Neuronal stem cell (in vitro differentiated cells): ENCODE measurements around the gene TAF1B.
A peak's percentile ranks its signal among the peaks of the same experiment; 100 is the strongest.

Experiments
- DNase-seq: peaks from one replicate; pipeline ENCODE4 v3.0.0-alpha.2; 2013; ENCODE audit warnings: low spot score
- H2AFZ ChIP-seq: one replicate; pipeline ENCODE4 v1.6.1; 2013; ENCODE audit warnings: mild to moderate bottlenecking, low read length, inconsistent platforms
- H2AK5ac ChIP-seq: 2 replicates; pipeline ENCODE4 v1.6.1; 2013; ENCODE audit warnings: low read depth, mild to moderate bottlenecking, inconsistent platforms, low read length, moderate library complexity, mixed read lengths
- H2BK120ac ChIP-seq: 2 replicates; pipeline ENCODE4 v1.6.1; 2013; ENCODE audit warnings: low read depth, mild to moderate bottlenecking, inconsistent platforms, low read length, moderate library complexity, mixed read lengths
- H2BK12ac ChIP-seq: one replicate; pipeline ENCODE4 v1.6.1; 2013; ENCODE audit warnings: low read length, inconsistent platforms
- H2BK15ac ChIP-seq: 2 replicates; pipeline ENCODE4 v1.6.1; 2013; ENCODE audit warnings: mild to moderate bottlenecking, low read length, inconsistent platforms, mixed read lengths
- H2BK5ac ChIP-seq: one replicate; pipeline ENCODE4 v1.6.1; 2013; ENCODE audit warnings: inconsistent platforms, mild to moderate bottlenecking, low read length, moderate library complexity
- H3K14ac ChIP-seq: one replicate; pipeline ENCODE4 v1.6.1; 2013; ENCODE audit warnings: low read length, inconsistent platforms
- H3K18ac ChIP-seq: 2 replicates; pipeline ENCODE4 v1.6.1; 2013; ENCODE audit warnings: low read length, inconsistent platforms
- H3K23ac ChIP-seq: 2 replicates; pipeline ENCODE4 v1.6.1; 2013; ENCODE audit warnings: low read depth, mild to moderate bottlenecking, mixed read lengths, low read length, inconsistent platforms; ENCODE audit not compliant: poor library complexity
- H3K27ac ChIP-seq: replicated peaks from 3 replicates; pipeline ENCODE4 v1.5.1; 2013; ENCODE audit warnings: low read length, inconsistent platforms
- H3K27me3 ChIP-seq, 3 experiments: 2 replicates each; pipeline ENCODE4 v1.6.1; 2013; ENCODE audit warnings: low read length in 3 of 3, mild to moderate bottlenecking in 2 of 3, inconsistent platforms in 1 of 3, low read depth in 1 of 3, mixed read lengths in 1 of 3, moderate library complexity in 1 of 3; ENCODE audit not compliant: control insufficient read depth in 3 of 3, insufficient read depth in 3 of 3
- H3K36me3 ChIP-seq, 2 donors: replicated peaks in 1 of 2; 2 replicates each; pipeline ENCODE4 v1.6.1; 2013; ENCODE audit warnings: low read length in 2 of 2; ENCODE audit not compliant: control insufficient read depth in 2 of 2, insufficient read depth in 2 of 2
- H3K4ac ChIP-seq: 2 replicates; pipeline ENCODE4 v1.6.1; 2013; ENCODE audit warnings: inconsistent platforms, mild to moderate bottlenecking, low read length, moderate library complexity
- H3K4me1 ChIP-seq, 2 donors: 1 replicate in 1 of 2; 2 replicates in 1 of 2; pipeline ENCODE4 v1.6.1; 2013; ENCODE audit warnings: low read length in 2 of 2, low read depth in 1 of 2; ENCODE audit not compliant: control insufficient read depth in 2 of 2, insufficient read depth in 1 of 2
- H3K4me2 ChIP-seq: one replicate; pipeline ENCODE4 v1.6.1; 2013; ENCODE audit warnings: mild to moderate bottlenecking, low read length, inconsistent platforms; ENCODE audit not compliant: insufficient read depth, poor library complexity, severe bottlenecking
- H3K4me3 ChIP-seq, 2 donors: 2 replicates each; pipeline ENCODE4 v1.5.1; 2013; ENCODE audit warnings: low read length in 2 of 2, mild to moderate bottlenecking in 2 of 2, inconsistent platforms in 1 of 2, moderate library complexity in 1 of 2
- H3K79me1 ChIP-seq: one replicate; pipeline ENCODE4 v1.6.1; 2013; ENCODE audit warnings: low read depth, mild to moderate bottlenecking, inconsistent platforms, low read length, moderate library complexity
- H3K9ac ChIP-seq: one replicate; pipeline ENCODE4 v1.6.1; 2013; ENCODE audit warnings: mild to moderate bottlenecking, low read depth, low read length, inconsistent platforms; ENCODE audit not compliant: poor library complexity
- H3K9me3 ChIP-seq, 2 donors: replicated peaks in 1 of 2; 2 replicates each; pipeline versions ENCODE3 to v1.6.1; 2013; ENCODE audit warnings: low read length in 2 of 2, mild to moderate bottlenecking in 2 of 2, inconsistent platforms in 1 of 2, low read depth in 1 of 2, mixed read lengths in 1 of 2, moderate library complexity in 1 of 2; ENCODE audit not compliant: control insufficient read depth in 2 of 2, insufficient read depth in 1 of 2
- H4K8ac ChIP-seq: one replicate; pipeline ENCODE4 v1.6.1; 2013; ENCODE audit warnings: low read depth, mild to moderate bottlenecking, inconsistent platforms, low read length, moderate library complexity
- H4K91ac ChIP-seq: one replicate; pipeline ENCODE4 v1.6.1; 2013; ENCODE audit warnings: low read length, low read depth, mild to moderate bottlenecking, inconsistent platforms; ENCODE audit not compliant: poor library complexity
- WGBS, 2 donors: extraction: QIAGEN DNeasy Blood & Tissue Kit; methylation state at CpG; one replicate each; pipeline ENCODE4 v1.1.7; 2013; ENCODE audit warnings: missing lambda C conversion rate in 2 of 2, mixed read lengths in 1 of 2; ENCODE audit not compliant: insufficient read length in 2 of 2, insufficient replicate concordance in 1 of 2; ENCODE audit errors: extremely low coverage in 2 of 2; 5-methylcytosine and 5-hydroxymethylcytosine counted together

Gene TAF1B

DNA sequence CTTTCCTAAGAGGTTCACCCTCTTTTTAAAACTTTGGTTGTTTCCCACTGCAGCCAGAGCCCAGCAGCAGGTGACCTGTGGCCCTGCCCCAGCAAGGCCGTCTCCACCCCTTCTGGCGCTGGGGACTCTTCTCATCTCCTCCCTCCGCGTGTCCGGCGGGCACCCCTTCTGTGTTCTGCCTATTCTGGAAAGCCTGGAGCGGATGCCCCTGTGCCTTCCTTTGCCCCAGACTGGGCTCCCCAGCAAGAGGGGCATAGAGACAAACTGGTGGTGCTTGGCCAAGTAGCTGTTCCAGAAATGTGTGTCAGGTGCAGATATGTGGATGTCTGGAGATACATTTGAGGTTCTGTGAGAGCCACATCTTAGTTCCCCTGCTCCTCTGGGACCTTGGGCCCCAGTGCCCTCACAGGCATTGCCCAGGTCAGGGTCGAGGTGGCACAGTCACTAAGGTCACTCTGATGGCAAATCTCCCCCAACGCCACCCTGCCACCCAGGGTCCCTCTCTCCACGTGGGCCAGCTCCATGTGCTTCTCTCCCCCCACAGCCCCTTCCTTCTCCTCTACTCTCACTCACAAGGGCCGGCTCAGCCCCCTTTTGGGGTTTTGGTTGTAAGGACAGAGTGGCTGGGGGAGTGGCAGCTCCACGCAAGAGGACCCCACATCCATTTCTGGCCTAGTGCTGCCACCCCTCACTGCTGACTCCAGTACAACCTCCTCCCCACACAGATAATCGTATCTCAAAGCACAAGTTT is 35.5 kb upstream of the TAF1B start:
- no CpG with 5 or more reads among the region's 13 CpGs for whole genome bisulfite sequencing, 2 donors

DNA sequence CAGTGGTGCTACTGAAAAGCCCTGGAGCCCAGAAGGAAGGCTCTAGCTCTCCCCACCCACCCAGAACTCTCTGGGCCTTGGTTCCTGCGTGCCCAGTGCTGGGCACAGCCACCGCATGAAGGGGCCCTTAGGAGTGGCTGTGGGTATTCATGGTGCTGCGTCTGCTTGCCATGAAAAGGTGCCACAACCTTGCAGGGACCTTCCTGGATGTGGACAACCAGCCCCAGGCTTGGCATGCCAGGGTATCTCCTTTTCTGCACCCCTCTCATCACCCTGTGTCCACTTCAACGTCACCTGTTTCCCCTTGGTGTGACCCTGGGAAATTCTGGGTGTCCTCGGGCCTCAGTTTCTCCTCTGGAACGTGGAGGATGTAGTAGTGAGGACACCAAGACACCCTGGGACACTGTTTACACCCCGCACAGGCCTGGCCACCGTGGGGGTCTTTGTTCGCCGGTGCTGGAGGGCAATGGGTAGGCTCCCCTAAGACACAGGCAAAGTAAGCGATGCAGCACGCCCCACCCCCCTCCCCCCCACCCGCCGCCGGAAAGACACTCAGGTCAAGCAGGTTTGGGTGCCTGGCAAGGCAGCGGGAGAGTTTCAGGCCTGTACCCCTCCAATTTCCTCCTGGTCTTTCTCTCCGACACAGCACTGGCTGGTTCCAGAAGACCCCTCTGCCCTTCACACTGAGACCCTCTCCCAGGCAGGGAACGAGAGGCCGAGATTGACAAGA is 34.8 kb upstream of the TAF1B start:
- Histone ChIP-seq H3K79me1 (no peaks in the 10 kb centered on the region), H4K8ac (no peak overlapping the region), H3K4ac (no peak overlapping the region), H3K27me3 (peaks cover 0 to 38% (median 0%) of the 10 kb centered on the region in 3 experiments), H3K36me3 (no peaks in the 10 kb centered on the region), H2AFZ (no peak overlapping the region), H3K4me3 (no peak overlapping the region), H2BK12ac (peak overlapping the region; percentile 63), H2AK5ac (peak overlapping the region; percentile 24), H3K9me3 (peaks cover 0 to 2% of the 10 kb centered on the region in 2 donors), H4K91ac (no peak overlapping the region), H3K23ac (no peak overlapping the region), H3K14ac (peak overlapping the region; percentile 58), H2BK15ac (peak overlapping the region; percentile 27), H3K4me2 (no peak overlapping the region), H3K18ac (no peak overlapping the region), H3K9ac (no peak overlapping the region), H3K4me1 (peaks cover 0 to 2% of the 10 kb centered on the region in 2 donors), H2BK120ac (no peak overlapping the region), H2BK5ac (peak overlapping the region; percentile 79), H3K27ac (no peak overlapping the region)
- no CpG with 5 or more reads among the region's 19 CpGs for WGBS, 2 donors
- no peak for DNase-seq

More for the DNA sequence above, 35.5 kb upstream of the TAF1B start:
- Histone ChIP-seq H3K36me3 (no peaks in the 10 kb centered on the region), H3K18ac (no peak overlapping the region), H2BK5ac (peak overlapping the region; percentile 19), H2BK120ac (no peak overlapping the region), H3K27me3 (peaks cover 0 to 41% (median 0%) of the 10 kb centered on the region in 3 experiments), H3K4me3 (no peak overlapping the region), H3K9me3 (peaks cover 0 to 2% of the 10 kb centered on the region in 2 donors), H4K91ac (no peak overlapping the region), H3K4me1 (peaks cover 0 to 5% of the 10 kb centered on the region in 2 donors), H2AFZ (no peak overlapping the region), H3K79me1 (no peaks in the 10 kb centered on the region), H2BK15ac (no peak overlapping the region), H3K23ac (no peak overlapping the region), H2AK5ac (no peak overlapping the region), H3K27ac (no peak overlapping the region), H4K8ac (no peak overlapping the region), H3K4me2 (no peak overlapping the region), H3K4ac (no peak overlapping the region), H2BK12ac (no peak overlapping the region), H3K9ac (no peak overlapping the region), H3K14ac (no peak overlapping the region)
- no peak for DNase-seq

DNA sequence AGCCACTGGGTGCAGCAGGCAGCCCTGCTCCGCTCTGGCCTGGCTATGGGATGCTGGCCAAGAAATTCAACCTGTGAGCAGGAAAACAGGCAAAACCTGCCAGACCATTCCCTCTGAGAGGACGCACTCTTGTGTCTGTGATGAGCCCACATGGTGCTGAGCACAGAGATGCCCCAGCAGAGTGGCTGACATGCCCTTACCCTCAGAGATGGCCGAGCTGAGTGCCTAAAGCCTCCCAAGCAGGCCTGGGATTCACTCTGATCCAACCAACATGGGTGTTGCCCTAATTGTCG is 34.3 kb upstream of the TAF1B start:
- no peaks in the 10 kb centered on the region for H3K79me1 ChIP-seq
- WGBS, 2 donors = no CpG with 5 or more reads among the region's 4 CpGs
- no peak overlapping the region for H3K4me3 ChIP-seq
- no peak overlapping the region for H3K18ac ChIP-seq
- no peak overlapping the region for H3K27ac ChIP-seq
- H3K9me3 ChIP-seq = peaks cover 0 to 2% of the 10 kb centered on the region in 2 donors
- H2BK5ac ChIP-seq = peak overlapping the region; percentile 79
- H3K4me2 ChIP-seq = no peak overlapping the region
- no peak overlapping the region for H3K9ac ChIP-seq
- no peak overlapping the region for H4K91ac ChIP-seq
- H3K27me3 ChIP-seq = peaks cover 0 to 38% (median 0%) of the 10 kb centered on the region in 3 experiments
- H2BK12ac ChIP-seq = peak overlapping the region; percentile 30
- no peak for DNase-seq
- H2BK15ac ChIP-seq = peak overlapping the region; percentile 27
- no peak overlapping the region for H3K4ac ChIP-seq
- H2AK5ac ChIP-seq = peak overlapping the region; percentile 24
- H2BK120ac ChIP-seq = no peak overlapping the region
- H3K14ac ChIP-seq = peak overlapping the region; percentile 58
- no peak overlapping the region for H2AFZ ChIP-seq
- H4K8ac ChIP-seq = no peak overlapping the region
- peak overlapping the region; percentile 5 for H3K23ac ChIP-seq
- H3K36me3 ChIP-seq = no peaks in the 10 kb centered on the region
- peaks cover 0 to under 1% of the 10 kb centered on the region in 2 donors for H3K4me1 ChIP-seq

DNA sequence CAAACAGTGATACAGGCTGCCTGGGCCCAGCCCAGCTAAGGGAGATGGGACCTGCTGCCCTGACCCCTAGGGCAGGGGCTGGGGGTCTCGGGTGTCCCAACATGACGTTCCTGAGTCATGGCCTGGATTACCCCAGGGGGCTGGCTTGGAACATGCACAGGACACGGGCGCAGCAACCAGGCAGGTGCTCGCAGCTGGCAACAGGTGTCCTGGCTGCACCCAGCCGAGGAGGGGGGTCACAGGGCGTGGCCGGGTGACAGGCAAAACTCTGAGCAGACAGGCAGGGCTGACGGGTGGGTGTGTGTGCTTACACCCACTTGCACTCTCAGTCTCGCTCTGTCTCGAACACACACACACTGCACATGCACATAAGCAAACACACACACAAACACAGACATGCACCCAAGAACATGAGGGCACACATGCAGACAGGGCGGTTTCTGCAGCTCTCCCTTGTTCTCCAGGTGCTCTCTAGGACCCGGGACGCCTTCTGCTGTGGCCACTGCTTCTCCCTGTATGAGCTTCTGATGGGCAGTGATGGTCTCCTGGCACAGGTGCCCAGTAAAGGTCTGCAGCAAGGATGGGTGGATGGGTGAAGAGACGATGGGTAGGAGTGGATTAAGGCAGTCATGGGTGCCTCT is 33.7 kb upstream of the TAF1B start:
- no peak overlapping the region for H3K4me2 ChIP-seq
- H4K91ac ChIP-seq = no peak overlapping the region
- H3K79me1 ChIP-seq = no peaks in the 10 kb centered on the region
- no CpG with 5 or more reads among the region's 15 CpGs for WGBS, 2 donors
- H3K4me3 ChIP-seq = no peak overlapping the region
- H2BK5ac ChIP-seq = peak overlapping the region; percentile 79
- peaks cover 0 to 39% (median 0%) of the 10 kb centered on the region in 3 experiments for H3K27me3 ChIP-seq
- H3K18ac ChIP-seq = no peak overlapping the region
- peak overlapping the region; percentile 7 for H3K9ac ChIP-seq
- H3K23ac ChIP-seq = peak overlapping the region; percentile 5
- H3K36me3 ChIP-seq = no peaks in the 10 kb centered on the region
- H3K4ac ChIP-seq = no peak overlapping the region
- no peak overlapping the region for H2BK15ac ChIP-seq
- no peak overlapping the region for H2AK5ac ChIP-seq
- no peak overlapping the region for H3K27ac ChIP-seq
- no peak overlapping the region for H2AFZ ChIP-seq
- no peak overlapping the region for H2BK120ac ChIP-seq
- peak overlapping the region; percentile 58 for H3K14ac ChIP-seq
- H4K8ac ChIP-seq = no peak overlapping the region
- peaks cover 0 to 4% of the 10 kb centered on the region in 2 donors for H3K4me1 ChIP-seq
- peak overlapping the region; percentile 30 for H2BK12ac ChIP-seq
- DNase-seq = no peak
- H3K9me3 ChIP-seq = no peaks in the 10 kb centered on the region
